Dermis microvascular lymphatic vessel endothelial cell (primary cell): Measurements from ENCODE around the gene FEM1B. TPM values are rescaled to one million over a fixed set of nuclear protein-coding genes. Genes with fewer than 3 reads are reported as not detected.

Experiments used
- DNase-seq, 2 donors: peaks; one replicate each; pipeline versions ENCODE4 v3.0.0 to v3.0.0-alpha.2; 2010; ENCODE audit warnings: low read depth in 2 of 2
- total RNA-seq: library from RNA; depleted of rRNA; stranded (reverse); fragments of >200 nt; gene quantifications from 2 replicates; pipeline ENCODE4 v1.2.1, GENCODE V29; 2014

The FEM1B gene
- total RNA-seq, 1 donor from 2014 or later, result 35.2 TPM

DNA sequence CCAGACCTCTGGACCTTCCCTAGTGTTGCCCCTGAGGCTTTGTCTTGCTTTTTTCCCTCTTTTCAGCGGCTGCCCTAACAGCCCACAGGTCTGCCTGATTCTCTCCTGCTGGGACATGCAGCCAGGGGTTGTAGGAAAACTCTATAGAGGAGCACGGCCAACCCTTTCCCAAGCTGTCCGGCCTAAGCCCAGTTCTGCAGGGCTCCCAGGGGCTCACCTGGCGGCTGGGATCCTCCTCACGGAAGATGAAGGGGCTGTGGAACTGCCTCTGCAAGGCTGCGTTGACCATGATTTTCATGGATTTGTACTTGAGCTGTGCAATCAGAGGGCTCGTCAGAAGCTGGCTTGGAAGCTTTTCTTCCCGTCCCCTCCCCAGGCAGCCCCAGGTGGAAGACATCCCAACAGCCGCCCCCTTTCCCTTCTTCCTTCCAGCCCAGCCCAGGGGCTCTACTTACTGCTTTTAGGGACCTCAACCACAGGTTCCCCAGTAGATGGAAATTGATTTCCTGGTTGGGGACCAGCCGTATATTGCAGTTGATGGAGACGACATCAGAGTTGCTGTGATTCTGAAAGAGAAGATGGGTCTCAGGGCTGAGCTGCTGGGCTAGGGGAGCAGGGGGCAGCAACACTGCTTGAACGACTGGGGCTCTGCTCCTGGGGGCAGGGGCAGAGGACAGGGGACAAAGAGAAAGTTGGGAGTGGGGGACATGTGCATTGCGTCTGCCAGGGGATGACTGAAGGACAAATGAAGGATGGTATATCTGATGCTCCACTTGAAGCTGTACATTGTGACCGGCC is 29.8 kb downstream of the FEM1B start:
- DNase-seq, result no peak

DNA sequence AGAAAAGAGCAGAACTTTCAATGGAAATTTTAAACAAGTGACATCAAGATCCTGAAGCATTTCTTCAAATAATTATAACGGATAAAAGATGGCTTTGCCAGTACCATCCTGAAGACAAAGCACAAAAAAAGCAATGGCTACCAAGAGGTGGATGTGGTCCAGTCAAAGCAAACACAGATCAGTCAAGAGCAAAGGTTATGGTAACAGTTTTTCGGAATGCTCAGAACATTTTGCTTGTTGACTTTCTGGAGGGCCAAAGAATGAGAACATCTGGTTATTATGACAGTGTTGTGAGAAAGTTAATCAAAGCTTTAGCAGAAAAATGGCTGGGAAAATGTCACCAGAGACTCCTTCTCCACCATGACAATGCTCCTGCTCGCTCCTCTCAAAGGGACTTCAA is 31.5 kb downstream of the FEM1B start:
- peak in 1 of 2 donors; percentile 38 for DNase-seq

DNA sequence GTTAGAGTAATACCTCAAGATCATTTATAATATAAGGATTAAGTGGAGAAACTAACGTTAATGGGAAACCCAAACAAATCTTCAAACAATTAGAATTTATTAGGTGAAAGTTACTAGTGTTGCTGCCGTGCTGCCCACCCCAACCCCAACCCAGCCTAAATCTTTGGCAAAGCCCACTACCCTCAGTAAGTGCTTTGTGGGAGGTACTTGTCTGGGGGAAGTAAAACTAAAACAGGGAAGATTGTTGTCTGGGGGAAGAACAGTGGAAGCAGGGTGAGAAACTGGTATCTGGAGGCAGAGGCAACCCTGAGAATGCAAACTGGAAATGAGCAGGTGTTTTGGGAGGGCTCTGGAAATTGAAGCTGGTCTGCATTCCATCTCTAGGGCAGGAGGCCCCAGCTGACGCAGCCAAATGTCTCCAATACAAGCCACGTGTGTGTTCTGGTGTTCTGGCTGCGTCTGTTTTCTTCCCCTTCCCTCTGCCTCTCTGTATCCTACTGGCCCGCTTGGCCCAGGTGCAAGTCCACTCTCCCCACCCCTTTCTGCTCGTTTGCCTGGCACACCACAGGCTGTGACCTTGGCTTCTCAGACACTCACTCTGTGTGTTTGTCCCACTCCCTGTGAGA is 32.7 kb downstream of the FEM1B start:
- DNase-seq, result no peak

DNA sequence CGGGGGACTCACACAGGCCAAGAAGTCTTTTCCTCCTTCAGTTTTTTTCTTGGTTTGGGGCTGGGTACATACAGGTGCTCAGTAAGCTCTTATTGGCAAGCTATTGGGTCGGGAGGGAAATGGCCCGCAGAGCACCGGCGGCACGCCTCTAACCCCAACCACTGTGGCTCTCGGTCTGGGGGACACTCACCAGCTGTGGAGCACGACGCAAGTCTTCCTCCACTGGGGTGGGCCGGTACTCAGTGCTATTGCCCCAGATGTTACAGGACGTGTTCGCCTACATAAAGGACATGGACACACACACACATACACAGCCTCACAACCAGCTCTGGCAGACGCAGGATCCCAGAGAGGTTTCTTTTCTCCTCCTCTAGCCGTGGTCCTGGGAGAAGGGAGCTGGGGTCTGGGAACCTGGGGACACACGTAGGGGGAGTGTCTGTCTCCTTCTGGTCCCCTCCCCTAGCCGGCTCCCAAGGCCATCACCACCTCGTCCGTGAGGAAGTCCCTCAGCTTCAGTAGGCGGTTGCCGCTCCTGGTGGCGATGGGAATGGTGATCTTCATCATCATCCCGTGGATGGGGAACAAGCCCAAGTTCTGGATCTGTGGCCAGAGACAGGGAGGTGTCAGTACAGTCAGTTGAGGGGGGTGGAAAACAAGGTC is 33.4 kb downstream of the FEM1B start:
- no peak for DNase-seq

DNA sequence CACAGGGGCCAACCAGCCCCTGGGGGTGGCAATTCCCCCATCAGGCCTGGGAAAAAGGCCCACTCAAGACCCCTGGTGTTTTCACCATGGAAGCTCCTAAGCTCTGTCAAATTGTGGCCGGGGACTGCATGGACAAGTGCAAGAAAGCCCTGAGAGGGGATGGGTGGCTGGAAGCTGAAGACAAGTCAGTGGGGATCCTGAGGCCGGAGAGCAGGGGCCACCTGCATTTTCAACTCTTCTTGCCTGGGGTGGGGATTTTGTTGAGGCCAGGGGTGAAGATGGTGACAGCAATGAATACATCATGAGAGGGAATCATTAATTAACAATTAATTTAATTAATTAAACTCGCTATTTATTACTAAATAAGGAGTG is 33.9 kb downstream of the FEM1B start:
- no peak for DNase-seq

DNA sequence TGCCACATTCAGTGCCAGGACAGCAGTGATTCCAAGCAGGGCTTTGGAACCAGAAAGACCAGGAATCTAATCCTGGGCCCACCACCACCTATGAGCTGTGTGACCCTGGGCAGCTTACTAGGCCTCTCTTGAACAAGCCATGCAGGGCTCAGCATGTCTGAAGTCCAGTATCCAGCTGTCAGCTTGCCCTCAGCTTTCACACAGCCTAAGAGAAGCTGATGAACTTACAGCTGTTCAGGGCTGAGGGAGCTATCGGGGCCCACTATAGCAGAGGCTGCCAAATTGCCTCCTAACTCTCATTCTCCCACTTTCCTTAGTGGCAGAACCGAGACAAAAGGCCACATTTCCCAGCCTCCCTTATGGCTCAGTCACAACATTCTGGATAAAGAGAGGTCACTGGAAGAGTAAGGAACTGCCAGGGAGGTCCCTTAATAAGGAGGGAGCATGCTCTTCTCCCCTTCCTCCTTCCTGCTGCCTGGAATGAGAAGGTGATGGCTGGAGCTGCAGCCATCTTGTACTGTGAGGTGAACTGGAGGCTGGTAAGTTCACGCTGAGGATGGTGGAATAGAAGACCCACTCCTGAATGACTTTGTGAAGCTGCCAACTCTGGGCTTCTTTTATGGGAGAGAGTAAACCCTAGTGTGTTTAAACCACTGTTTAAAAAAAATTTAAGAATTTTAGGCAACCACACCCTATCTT is 34.5 kb downstream of the FEM1B start:
- no peak for DNase-seq

DNA sequence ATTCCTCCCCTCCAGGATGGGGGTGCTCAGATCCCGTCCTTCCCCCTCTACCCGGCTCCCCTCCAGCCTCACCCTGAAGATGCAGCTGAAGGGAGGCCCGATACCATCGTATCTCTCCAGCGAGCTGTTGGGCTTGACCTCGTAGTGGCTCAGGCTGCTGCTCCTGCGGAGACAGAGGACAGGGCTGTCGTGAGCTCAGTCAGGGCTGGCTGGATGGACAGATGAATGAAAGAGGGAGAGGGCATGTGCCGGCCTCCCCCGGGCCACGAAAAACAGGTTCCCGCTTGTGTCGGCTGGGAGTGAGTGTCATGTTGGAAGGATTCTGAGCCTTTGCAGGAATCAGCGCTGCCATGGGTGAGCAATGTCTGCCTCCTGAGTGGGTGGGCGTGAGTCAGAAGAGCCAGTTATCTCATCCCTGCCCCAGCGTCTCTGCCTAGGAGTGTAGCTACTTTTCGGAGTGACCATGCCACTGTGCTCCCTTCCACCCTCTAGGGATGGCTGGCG is 35.2 kb downstream of the FEM1B start:
- DNase-seq, result no peak

DNA sequence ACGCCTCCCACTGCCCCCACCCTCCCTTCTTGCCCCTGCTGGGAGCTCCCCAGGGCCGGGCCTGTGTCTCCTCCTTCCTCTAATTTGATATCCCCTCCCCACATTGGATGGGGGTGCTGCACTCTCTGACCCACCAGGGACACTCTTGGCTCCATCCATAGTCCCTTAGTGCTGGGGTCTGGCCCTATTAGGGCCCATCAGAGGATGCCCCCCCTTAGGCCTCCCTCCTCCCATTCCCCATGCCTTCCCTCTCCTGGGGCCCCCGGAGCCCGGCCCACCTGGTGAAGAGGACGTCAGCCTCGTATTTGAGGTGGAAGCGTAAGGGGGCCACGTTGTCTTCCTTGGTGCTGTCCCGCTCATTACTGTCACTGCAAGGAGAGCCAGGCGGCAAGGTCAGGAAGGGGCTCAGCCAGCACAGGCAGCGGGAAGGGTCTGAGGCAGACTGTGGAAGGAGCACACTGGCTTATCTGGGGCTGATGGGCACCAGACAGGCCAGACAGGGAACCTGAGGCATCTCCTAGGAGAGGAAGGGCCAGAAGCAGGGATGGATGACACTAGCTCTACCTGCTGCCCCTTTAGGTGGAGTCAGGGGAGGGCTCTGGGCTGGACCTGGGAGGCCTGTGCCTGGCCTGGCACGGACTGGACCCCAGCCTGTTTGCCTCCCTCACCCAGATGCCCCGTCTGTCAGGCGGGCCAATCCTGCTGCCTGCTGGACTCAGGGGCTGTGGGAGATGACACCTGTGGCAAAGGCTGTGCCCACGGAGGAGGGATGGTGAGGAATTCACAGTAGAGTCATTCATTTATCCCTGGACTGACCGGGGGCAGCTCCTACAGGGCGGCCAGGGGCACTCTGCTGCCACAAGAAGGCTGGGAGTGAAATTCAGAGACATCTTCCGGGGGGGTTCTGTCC is 36.2 kb downstream of the FEM1B start:
- DNase-seq, result no peak

DNA sequence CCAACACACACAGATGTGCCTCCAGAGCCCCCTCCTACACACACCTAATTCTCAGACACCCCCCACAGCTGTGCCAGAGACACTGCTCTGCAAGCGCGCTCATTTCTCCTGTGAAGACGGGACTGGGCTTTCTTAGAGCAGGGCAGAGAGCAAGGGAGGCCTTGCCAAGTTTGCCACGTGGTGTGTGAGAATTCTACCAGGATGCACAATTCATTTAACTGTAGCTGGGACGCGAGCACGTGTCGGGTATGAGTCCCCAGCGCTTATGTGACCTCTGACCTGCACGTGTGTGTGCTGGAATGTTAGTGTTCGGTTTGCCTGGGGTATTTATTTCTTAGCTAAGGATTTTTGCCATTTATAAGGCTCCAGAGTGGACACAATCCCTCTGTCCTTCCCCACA is 37.0 kb downstream of the FEM1B start:
- peak in 1 of 2 donors; percentile 62 for DNase-seq

DNA sequence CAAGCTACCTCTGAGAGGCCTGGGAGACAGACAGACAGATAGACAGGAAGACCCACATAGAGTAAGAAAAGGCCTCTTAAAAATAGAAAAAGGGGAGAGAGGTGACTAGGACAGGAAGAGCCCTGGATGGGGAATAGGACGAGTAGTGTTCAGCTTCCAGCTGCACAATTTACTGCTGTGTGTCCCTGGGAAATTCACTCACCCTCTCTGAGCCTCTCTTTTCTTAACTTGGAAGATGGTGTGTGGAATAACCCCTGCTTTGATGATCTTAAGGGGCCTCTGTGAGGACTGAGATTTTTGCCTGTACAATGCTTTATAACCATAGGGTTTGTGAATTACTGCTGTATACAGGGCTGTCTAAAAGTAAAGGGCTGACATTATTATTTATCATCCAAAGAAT is 37.5 kb downstream of the FEM1B start:
- DNase-seq, result no peak

DNA sequence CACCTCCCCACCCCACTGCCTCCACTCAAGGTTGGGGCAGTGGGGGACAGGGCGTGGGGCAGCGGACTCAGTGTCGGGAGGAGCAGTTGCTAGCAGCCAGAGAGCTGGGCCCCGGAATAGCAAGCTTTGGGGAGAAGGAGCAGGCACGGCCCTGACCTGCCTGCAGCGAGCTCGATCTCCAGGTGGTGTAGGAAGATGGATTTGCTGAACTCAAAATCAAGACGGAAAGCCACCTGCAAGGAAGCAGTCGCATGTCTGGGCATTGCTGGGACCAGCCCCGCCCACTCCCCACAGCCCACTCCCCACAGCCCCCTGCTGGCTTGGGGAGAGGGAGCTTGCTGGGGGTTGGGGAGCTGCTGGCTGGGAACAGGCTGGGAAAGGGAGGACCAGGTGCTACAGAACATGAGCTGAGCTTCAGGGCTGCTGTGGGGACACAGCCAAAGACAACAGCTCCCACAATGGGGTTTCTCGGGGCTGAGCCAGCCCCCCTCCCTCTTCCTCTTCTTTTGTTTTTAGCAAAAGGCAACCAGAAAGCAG is 38.0 kb downstream of the FEM1B start:
- peak; percentile 38 to 85 for DNase-seq

DNA sequence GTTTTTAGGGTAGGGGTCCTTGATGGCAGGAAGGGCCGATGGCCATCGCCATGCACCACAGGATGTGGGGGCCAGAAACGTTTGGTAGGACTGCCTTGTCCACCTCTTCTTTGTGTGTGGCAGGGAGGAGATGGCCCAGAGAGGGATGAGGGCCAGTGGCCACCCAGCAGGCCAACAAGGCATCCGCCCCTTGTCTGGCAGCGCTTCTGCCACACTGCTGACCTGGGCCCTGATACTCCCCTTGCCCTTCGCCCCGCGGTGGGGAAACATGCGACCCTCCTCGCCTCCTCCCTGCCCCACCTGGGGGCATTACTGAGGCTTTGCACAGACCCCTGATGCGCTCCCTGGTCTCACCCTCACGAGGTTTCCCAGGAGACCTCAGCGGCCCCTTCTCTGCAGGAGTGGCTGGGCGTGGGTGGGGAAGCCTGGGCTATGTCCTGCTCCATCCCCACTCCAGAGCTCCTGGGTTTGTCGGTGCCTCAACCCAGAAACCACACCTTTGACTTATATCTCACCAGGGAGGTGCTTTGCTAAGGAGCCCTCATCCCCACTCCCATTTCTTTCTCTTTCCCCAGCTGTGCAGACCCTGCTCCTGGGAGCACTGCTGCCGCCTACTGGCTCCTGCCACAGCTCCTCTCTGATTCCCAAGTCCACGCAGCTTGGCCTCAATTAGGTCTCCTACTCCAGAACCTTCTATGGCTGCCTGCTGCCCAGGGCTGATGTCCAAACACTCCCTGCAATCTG is 38.7 kb downstream of the FEM1B start:
- peak in 1 of 2 donors; percentile 47 for DNase-seq

DNA sequence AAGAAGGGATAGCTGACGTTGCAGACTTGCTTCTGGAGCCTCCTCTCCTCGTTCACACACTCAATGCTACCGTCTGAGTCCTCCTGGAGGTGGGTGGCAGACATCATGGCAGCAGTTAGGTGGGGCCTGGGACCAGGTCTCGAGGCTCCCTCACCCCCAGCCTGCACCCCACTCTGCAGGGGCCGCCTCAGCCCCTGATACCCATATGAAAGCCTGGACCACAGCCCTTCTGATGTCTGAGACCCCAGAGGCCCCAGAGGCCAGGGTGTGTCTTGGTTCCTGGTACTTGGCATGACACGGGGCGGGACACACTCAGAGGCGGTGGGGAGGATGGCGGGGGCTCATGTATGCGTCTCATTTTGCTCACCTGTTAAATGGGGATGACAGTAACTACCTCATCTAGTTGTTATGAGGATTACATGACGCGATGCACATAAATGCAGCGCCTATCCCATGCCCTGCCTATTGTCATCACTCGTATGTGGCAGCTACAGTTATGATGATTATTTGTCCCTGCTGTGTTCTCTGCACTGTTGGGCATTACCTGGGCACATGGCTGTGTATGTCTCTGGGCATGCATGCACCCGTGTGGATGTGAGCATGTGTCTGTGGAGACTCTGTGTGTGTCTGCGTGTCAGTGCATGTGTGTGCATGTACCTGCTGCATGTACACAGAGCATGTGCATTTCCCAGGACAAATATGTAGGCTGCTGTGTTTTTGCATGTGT is 39.9 kb downstream of the FEM1B start:
- no peak for DNase-seq

DNA sequence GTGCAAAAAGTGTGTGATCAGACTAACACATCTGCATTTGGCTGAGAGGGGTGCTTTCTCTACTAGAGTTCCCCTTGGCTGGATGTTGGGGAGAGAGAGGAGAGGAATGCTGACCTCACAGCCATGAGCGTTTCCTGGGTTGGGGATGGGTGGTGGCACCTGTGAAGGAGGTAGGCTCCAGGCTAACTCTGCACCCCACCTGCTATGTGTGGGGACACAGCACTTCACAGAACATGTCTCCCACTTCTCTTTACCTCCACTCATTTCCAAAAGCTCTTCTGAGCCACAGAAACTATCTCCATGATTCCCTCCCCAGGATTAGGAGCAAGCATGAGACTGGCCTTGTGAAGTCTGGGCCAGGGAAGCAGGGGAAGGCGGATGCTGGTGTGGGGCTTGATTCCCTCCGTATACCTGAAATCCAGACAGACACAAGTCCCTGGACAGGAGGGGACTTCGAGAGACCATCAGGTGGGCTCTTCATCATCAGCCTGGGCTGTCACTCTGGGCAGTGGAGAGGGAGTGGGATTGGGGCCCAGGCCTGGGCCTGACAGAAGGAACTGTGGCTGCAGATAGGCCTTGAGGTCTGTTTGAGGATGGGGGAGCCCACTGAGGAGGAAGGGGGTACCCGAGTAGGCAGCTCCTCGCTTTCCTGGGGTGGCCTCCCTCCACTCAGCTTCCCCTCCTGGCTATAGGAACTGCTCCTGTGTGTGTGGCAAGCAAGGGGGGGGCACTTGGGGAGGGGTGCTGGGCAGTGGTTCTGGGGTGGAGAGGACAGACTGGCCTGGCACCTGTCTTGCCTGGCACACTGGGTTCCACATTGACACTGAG is 40.7 kb downstream of the FEM1B start:
- no peak for DNase-seq

DNA sequence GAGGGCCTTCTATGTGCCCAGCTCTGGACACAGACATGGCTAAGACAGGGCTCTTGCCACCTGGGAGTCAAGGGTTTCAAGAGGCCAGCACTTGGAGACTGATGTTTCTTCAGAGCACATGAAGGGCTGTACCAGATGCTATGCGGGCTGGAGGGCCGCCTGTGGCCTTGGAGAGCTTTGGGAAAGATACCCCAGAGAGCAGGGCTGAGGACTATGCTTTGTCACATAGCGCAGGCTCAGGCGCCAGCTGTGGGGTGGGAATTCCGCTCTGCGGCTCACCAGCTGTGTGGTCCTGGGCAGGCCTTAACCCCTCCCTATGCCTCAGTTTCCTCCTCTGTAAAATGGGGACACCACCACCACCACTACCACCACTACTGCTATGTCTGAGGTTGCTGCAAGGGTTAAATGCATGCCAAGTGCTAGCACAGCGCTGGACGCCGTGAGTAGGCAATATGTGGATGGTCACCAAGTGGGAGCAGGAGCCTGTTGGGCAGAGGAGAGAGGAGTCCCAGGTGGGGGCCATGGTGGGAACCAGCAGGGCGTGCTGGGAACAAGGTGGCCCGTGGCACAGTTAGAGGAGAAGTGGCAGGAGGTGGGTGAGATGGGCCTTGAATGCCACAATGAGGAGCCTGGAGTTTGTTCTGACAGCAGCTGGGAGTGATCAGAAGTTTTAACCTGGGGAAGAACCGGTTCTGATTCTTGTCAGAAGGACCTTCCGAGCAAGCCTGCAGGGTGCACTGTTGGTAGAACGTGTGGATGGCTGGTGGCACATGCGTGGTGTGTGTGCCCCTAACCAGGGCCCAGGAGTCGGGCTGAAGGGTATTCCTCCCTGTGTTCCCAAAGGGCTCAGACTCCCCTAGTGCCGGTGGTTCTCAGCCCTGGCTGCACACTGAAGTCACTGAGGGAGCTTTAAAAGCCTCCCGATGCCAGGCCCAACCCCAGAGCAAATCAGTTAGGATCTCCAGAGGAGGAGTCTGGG is 41.7 kb downstream of the FEM1B start:
- no peak for DNase-seq

DNA sequence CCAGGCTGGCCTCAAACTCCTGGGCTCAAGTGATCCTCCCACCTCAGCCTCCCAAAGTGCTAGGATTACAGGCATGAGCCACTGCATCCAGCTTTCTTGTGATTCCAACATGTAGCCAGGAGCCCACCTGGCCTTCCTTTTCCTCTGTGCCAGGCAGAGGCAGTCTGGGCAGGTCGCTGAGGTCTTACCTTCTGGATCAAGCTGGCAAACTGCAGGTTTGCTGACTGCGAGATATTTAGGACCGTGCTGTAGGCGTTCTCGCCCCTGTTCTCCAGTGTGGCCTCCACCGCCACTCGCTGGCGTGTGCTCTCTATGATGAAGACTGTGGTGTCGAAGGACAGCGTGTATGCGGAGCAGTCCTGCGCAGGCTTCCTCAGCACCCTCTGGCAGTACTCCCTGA is 42.5 kb downstream of the FEM1B start:
- DNase-seq, result no peak

DNA sequence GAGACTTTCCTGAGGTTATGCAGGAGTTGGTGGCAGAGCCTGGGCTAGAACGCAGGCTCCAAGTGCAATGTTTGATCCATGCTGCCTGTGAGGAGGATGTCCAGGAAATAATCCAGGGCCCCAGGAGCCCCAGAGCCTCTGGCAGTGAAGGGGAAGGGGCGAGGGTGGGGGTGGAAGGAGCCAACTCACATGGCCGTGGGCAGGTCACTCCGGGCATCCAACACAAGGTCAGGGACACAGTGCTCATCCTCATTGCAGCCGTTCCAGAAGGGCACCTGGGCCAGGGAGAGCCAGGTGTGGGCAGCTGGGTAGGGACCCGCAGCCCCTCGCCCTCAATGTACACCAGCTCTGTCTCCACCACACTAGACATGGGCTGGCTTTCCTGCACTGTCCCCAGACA is 43.7 kb downstream of the FEM1B start:
- DNase-seq, result no peak
